IPS-NIHi7 (cell line): ENCODE data around the gene SMCHD1.
"Not testable (repeated sequence)": the region's sequence is repeated elsewhere in the genome, so short reads cannot be mapped to it uniquely, and the experiment has no call there.

ENCODE experiments used
- DNase-seq: peaks from one replicate; pipeline ENCODE4 v3.0.0; 2012; ENCODE audit warnings: mixed read lengths; ENCODE audit errors: extremely low spot score

SMCHD1 gene

GRCh38 chr18:2852460-2852859 lies 196.9 kb downstream of the SMCHD1 start:
- not testable (repeated sequence) for DNase-seq

GRCh38 chr18:2853173-2853925 lies 197.8 kb downstream of the SMCHD1 start:
- DNase-seq = no peak

GRCh38 chr18:2853926-2854664 lies 198.6 kb downstream of the SMCHD1 start:
- DNase-seq = no peak
